Stimulated activated CD8-positive, alpha-beta memory T cell treated with anti-CD3 and anti-CD28 coated beads, Interleukin-7, amount 100 ng/mL, for 4 hours (primary cell): Measurements from ENCODE around the gene VAV2.
"Not testable (repeated sequence)": the region's sequence is repeated elsewhere in the genome, so short reads cannot be mapped to it uniquely, and the experiment has no call there.

ENCODE experiments used
- DNase-seq, 2 donors: peaks; one replicate each; pipeline ENCODE4 v3.0.0-alpha.2; 2020; ENCODE audit warnings: low read depth in 2 of 2

Gene VAV2

GRCh38 chr9:133769511-133770075 lies 222.5 kb downstream of the VAV2 start:
- no peak for DNase-seq

GRCh38 chr9:133768859-133769510 lies 223.1 kb downstream of the VAV2 start:
- no peak for DNase-seq

- no peak for DNase-seq
These were observed 223.7 kb downstream of the VAV2 start for GRCh38 chr9:133768371-133768858.

- no peak for DNase-seq
These were observed 224.5 kb downstream of the VAV2 start for GRCh38 chr9:133767625-133768024.

GRCh38 chr9:133767008-133767407 lies 225.1 kb downstream of the VAV2 start:
- no peak for DNase-seq

GRCh38 chr9:133766234-133766633 lies 225.9 kb downstream of the VAV2 start:
- not testable (repeated sequence) for DNase-seq

- DNase-seq = no peak
These were observed 228.6 kb downstream of the VAV2 start for GRCh38 chr9:133763272-133764183.

- no peak for DNase-seq
These were observed 229.4 kb downstream of the VAV2 start for GRCh38 chr9:133762488-133763271.

GRCh38 chr9:133761641-133762248 lies 230.4 kb downstream of the VAV2 start:
- no peak for DNase-seq

GRCh38 chr9:133760713-133761290 lies 231.3 kb downstream of the VAV2 start:
- no peak for DNase-seq

GRCh38 chr9:133759946-133760345 lies 232.2 kb downstream of the VAV2 start:
- no peak for DNase-seq

GRCh38 chr9:133759146-133759900 lies 232.8 kb downstream of the VAV2 start:
- DNase-seq = no peak

- DNase-seq = no peak
These were observed 233.9 kb downstream of the VAV2 start for GRCh38 chr9:133758228-133758627.

GRCh38 chr9:133754688-133755227 lies 237.4 kb downstream of the VAV2 start:
- DNase-seq = no peak

GRCh38 chr9:133754187-133754586 lies 237.9 kb downstream of the VAV2 start:
- DNase-seq = no peak

GRCh38 chr9:133752739-133753446 lies 239.2 kb downstream of the VAV2 start:
- no peak for DNase-seq

GRCh38 chr9:133750982-133751649 lies 241.0 kb downstream of the VAV2 start:
- DNase-seq = no peak

- DNase-seq = no peak
These were observed 244.8 kb downstream of the VAV2 start for GRCh38 chr9:133747309-133747708.

- DNase-seq = not testable (repeated sequence)
These were observed 247.6 kb downstream of the VAV2 start for GRCh38 chr9:133744528-133744927.
